WERI-Rb-1 (cell line): Measurements from ENCODE around the gene INAFM2.

Source experiments
- DNase-seq: peaks from one replicate; pipeline ENCODE4 v3.0.0-alpha.2; 2020
- H3K27ac ChIP-seq: fragments of 250-450 bp; sonication (Bioruptor Pico); 2 replicates; pipeline ENCODE4 v1.5.1; 2020; ENCODE audit warnings: mild to moderate bottlenecking, moderate library complexity
- H3K27me3 ChIP-seq: fragments of 250-450 bp; sonication (Bioruptor Pico); 2 replicates; pipeline ENCODE4 v1.5.1; 2021; ENCODE audit warnings: mild to moderate bottlenecking, low read depth, moderate library complexity; ENCODE audit not compliant: insufficient read depth, severe bottlenecking
- H3K36me3 ChIP-seq: fragments of 250-450 bp; sonication (Bioruptor Pico); 2 replicates; pipeline ENCODE4 v1.5.1; 2020; ENCODE audit warnings: mild to moderate bottlenecking, moderate library complexity
- H3K4me3 ChIP-seq: 2 replicates; pipeline ENCODE4 v1.5.1; 2011; ENCODE audit warnings: low read depth, mild to moderate bottlenecking, control low read depth, low read length
- H3K9me3 ChIP-seq: fragments of 250-450 bp; sonication (Bioruptor Pico); 2 replicates; pipeline ENCODE4 v1.5.1; 2021; ENCODE audit warnings: mild to moderate bottlenecking, moderate library complexity; ENCODE audit not compliant: severe bottlenecking
- CTCF ChIP-seq: IDR thresholded peaks from 2 replicates; pipeline ENCODE4 v1.5.1; 2011; ENCODE audit warnings: low read depth, mild to moderate bottlenecking, control low read depth, inconsistent platforms, low read length

Gene INAFM2

GRCh38 chr15:40290545-40290917, 33.0 kb upstream of the INAFM2 start:
- Histone ChIP-seq H3K36me3 (no peaks in the 10 kb centered on the region), H3K4me3 (no peak overlapping the region), H3K27me3 (no peaks in the 10 kb centered on the region), H3K27ac (no peak overlapping the region), H3K9me3 (no peaks in the 10 kb centered on the region)
- TF ChIP-seq CTCF, result no peak
- no peak for DNase-seq

DNA sequence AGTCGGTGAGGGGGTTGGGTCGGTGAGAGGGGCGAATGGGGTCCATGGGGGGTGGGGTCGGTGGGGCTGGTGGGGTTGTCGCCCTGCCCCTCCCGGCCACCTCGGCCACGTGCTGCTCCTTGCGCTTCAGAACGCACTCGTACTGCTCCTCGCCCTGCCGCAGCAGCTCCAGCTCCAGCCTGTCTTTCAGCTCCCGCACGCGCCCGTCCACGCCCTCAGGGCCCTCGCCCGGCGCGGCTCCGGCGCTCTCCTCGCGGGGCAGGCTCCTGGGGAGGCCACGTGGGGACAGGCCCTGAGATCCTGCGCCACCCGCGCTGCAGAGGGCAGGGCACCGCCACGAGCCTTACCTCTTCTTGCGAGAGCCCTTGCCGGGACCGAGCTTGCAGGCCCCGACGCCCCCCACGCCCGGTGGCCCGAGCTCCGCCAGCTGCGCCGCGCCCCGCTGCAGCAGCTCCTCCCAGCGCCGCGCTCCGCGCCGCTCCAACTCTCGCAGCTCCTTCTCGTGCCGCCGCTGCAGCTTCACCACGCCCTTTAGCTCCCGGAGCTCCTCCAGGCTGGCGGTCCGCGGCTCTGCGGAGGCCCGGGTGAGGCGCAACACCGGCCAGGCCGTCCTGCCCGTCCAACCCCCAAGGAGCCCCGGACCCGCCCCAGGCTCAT, 32.4 kb upstream of the INAFM2 start:
- DNase-seq, result peak; percentile 62
- Histone ChIP-seq H3K9me3 (no peaks in the 10 kb centered on the region), H3K27me3 (no peaks in the 10 kb centered on the region), H3K36me3 (no peaks in the 10 kb centered on the region), H3K27ac (no peak overlapping the region; the same call in 1 of the 2 replicates), H3K4me3 (peak overlapping the region; percentile 37)
- no peak for TF ChIP-seq CTCF

DNA sequence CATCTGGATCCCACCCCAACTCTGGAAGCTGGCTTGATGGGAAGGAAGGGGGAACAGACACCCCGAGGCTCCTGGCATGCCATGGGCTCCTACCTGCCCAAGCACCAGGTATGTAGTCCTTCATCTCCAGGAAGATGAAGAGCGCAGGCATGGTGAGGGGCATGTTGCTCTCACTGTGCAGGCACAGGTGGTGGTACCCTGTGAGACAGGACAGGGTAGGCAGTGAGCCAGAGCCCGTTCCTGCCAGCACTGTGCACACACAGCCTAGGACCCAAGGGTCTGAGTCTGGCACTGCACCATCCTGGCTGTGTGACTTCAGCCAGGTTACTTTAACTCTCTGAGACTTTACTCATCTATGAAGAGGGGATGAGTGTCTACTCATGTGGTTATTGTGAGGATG, 31.2 kb upstream of the INAFM2 start:
- no peaks in the 10 kb centered on the region for H3K27me3 ChIP-seq
- no peaks in the 10 kb centered on the region for H3K9me3 ChIP-seq
- no peak for TF ChIP-seq CTCF
- no peaks in the 10 kb centered on the region for H3K36me3 ChIP-seq
- H3K27ac ChIP-seq, result no peak overlapping the region
- DNase-seq, result no peak
- no peak overlapping the region for H3K4me3 ChIP-seq

- TF ChIP-seq CTCF, result no peak
- Histone ChIP-seq H3K27me3 (no peaks in the 10 kb centered on the region), H3K27ac (no peak overlapping the region), H3K4me3 (no peak overlapping the region), H3K9me3 (no peaks in the 10 kb centered on the region), H3K36me3 (no peaks in the 10 kb centered on the region)
- no peak for DNase-seq
Measured at GRCh38 chr15:40293006-40293405, 30.5 kb upstream of the INAFM2 start.

DNA sequence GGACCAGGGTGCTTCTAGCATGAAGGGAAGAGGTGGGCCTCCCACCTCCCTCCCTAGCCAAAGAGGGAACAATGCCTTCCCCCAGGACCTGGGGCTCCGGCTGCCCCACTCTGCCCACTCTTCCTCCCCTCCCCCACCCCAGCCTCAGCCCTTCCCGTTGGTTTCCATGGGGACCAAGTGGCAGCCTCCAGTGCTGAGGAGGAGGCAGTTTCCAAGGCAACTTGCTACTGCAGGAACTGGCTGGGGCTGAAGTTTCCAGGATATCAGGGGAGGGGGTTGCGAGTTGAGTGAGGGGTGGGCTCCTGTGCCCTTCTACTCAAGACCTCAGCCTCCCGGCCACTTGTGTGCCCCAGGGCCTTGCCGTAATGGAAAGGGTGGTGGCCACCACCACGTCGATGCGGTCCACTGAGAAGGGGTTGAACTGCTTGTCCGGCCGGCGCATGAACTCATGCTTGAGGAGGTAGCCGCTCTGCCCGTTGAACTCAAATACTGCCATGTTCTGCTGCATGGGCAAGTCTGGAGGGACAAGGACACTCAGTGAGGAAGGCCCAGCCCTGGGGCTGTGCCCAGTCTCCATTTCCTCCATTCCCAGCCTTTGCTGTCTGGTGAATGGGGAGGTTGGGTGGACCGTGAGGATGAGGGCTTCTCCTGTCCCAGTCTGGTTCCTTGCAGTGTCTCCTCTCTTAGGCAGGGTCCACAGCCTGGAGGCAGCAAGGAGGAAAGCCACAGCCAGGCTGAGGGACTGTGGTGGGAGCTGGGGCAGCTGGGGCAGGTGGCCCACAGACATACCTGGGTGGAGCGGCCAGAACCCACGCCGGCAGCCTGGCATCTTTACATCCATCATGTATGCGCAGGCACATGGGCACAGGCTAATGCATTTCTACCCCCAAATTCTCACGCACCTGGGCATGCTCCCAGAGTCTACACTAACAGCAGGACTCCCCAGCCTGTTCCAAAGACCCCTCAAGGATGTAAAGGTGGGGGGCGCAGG, 29.3 kb upstream of the INAFM2 start:
- no peak overlapping the region for H3K4me3 ChIP-seq
- TF ChIP-seq CTCF, result no peak
- no peaks in the 10 kb centered on the region for H3K27me3 ChIP-seq
- no peaks in the 10 kb centered on the region for H3K9me3 ChIP-seq
- H3K36me3 ChIP-seq, result peaks cover 3% of the 10 kb centered on the region
- no peak for DNase-seq
- H3K27ac ChIP-seq, result no peak overlapping the region
